Osteoblast (primary cell): Measurements from ENCODE around the gene SETD1A. TPM values are rescaled to one million over a fixed set of nuclear protein-coding genes. Genes with fewer than 3 reads are reported as not detected.
A peak's percentile ranks its signal among the peaks of the same experiment; 100 is the strongest.

ENCODE experiments used
- DNase-seq: peaks from one replicate; pipeline ENCODE4 v3.0.0; 2011; ENCODE audit warnings: low spot score, mixed read lengths; ENCODE audit not compliant: insufficient read length; ENCODE audit errors: missing footprints
- H2AFZ ChIP-seq: 2 replicates; pipeline ENCODE4 v1.6.0; 2011; ENCODE audit warnings: mild to moderate bottlenecking, low read length
- H3K27ac ChIP-seq: 2 replicates; pipeline ENCODE4 v1.5.1; 2011; ENCODE audit warnings: mild to moderate bottlenecking, low read depth, low read length, moderate library complexity
- H3K27me3 ChIP-seq: 2 replicates; pipeline ENCODE4 v1.6.0; 2012; ENCODE audit warnings: mild to moderate bottlenecking, control low read depth, inconsistent platforms, low read length, moderate library complexity; ENCODE audit not compliant: insufficient read depth
- H3K36me3 ChIP-seq: 2 replicates; pipeline ENCODE4 v1.5.1; 2011; ENCODE audit warnings: mild to moderate bottlenecking, low read length, control low read depth, moderate library complexity; ENCODE audit not compliant: insufficient read depth
- H3K4me1 ChIP-seq: 2 replicates; pipeline ENCODE4 v1.5.1; 2011; ENCODE audit warnings: mild to moderate bottlenecking, low read length, control low read depth, moderate library complexity; ENCODE audit not compliant: insufficient read depth
- H3K4me2 ChIP-seq: 2 replicates; pipeline ENCODE4 v1.6.0; 2011; ENCODE audit warnings: mild to moderate bottlenecking, low read length; ENCODE audit not compliant: insufficient read depth
- H3K4me3 ChIP-seq: fragments of 200-600 bp; sonication (generic); 3 replicates; pipeline ENCODE4 v1.5.1; 2012; ENCODE audit warnings: mild to moderate bottlenecking, low read length, inconsistent platforms; ENCODE audit not compliant: insufficient read depth
- H3K79me2 ChIP-seq: 2 replicates; pipeline ENCODE4 v1.6.0; 2012; ENCODE audit warnings: mild to moderate bottlenecking, low read length, control low read depth, inconsistent platforms; ENCODE audit not compliant: insufficient read depth
- H3K9me3 ChIP-seq: 2 replicates; pipeline ENCODE4 v1.5.1; 2011; ENCODE audit warnings: low read depth, low read length, control low read depth
- H4K20me1 ChIP-seq: 2 replicates; pipeline ENCODE4 v1.6.0; 2012; ENCODE audit warnings: mild to moderate bottlenecking, low read length, control low read depth; ENCODE audit not compliant: insufficient read depth
- total RNA-seq: library from RNA; depleted of rRNA; stranded (reverse); fragments of >200 nt; gene quantifications from 2 replicates; pipeline ENCODE4 v1.2.3, GENCODE V29; 2012
- TF ChIP-seq, protein P1 (sequence below): IDR thresholded peaks from 2 replicates; pipeline ENCODE4 v1.5.1; 2011; ENCODE audit warnings: mild to moderate bottlenecking, low read depth, low read length, moderate library complexity; ENCODE audit errors: extremely low read depth

Gene SETD1A
- total RNA-seq, 1 donor = 2.2 TPM

DNA sequence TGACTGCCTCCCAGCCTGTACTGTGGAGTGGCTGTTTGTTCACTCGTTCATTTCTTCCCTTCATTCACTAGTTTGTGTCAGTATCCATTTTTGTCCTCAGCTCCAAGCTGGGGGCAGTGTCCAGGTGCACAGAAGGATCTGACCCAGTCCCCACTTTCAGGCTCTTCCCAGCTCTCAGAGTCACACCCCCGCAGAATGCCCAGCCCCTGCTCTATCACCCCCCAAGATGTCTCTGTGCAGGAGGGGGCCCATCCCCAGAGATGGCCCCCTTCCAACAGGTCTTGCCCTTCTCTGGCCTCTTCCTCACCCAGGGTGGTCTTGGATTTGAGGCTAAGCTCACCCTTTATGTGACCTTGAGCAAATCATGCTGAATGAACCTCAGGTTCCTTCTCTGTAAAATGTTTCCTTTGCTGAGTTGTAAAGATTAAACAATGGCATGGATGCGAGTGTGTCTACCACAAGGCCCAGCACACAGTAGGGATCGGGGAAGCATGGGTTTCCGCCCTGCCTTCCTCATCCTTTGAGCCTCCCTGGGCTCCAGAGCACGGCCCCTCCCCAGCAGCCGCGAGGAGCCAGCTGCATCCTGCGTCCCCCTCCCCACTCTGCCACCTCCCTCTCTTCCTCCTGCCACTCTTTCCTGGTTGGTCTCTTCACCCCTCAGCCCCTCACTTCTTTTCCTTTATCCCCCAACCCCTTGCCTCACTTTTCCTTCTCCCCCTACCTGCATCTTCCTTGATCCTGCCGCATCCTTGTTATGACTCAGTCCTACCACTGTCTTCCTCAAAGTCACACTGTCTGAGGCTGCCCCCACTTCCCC lies 31.4 kb upstream of the SETD1A start:
- peaks cover 7% of the 10 kb centered on the region for H3K79me2 ChIP-seq
- TF ChIP-seq, protein P1, sequence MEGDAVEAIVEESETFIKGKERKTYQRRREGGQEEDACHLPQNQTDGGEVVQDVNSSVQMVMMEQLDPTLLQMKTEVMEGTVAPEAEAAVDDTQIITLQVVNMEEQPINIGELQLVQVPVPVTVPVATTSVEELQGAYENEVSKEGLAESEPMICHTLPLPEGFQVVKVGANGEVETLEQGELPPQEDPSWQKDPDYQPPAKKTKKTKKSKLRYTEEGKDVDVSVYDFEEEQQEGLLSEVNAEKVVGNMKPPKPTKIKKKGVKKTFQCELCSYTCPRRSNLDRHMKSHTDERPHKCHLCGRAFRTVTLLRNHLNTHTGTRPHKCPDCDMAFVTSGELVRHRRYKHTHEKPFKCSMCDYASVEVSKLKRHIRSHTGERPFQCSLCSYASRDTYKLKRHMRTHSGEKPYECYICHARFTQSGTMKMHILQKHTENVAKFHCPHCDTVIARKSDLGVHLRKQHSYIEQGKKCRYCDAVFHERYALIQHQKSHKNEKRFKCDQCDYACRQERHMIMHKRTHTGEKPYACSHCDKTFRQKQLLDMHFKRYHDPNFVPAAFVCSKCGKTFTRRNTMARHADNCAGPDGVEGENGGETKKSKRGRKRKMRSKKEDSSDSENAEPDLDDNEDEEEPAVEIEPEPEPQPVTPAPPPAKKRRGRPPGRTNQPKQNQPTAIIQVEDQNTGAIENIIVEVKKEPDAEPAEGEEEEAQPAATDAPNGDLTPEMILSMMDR = no peak
- peaks cover 35% of the 10 kb centered on the region for H3K36me3 ChIP-seq
- H3K27me3 ChIP-seq = no peaks in the 10 kb centered on the region
- H2AFZ ChIP-seq = no peak overlapping the region
- peak; percentile 68 for DNase-seq
- H3K4me3 ChIP-seq = no peak overlapping the region
- no peak overlapping the region for H3K27ac ChIP-seq
- no peaks in the 10 kb centered on the region for H3K9me3 ChIP-seq
- no peak overlapping the region for H3K4me2 ChIP-seq
- H3K4me1 ChIP-seq = peaks cover 18% of the 10 kb centered on the region
- peaks cover 9% of the 10 kb centered on the region for H4K20me1 ChIP-seq

DNA sequence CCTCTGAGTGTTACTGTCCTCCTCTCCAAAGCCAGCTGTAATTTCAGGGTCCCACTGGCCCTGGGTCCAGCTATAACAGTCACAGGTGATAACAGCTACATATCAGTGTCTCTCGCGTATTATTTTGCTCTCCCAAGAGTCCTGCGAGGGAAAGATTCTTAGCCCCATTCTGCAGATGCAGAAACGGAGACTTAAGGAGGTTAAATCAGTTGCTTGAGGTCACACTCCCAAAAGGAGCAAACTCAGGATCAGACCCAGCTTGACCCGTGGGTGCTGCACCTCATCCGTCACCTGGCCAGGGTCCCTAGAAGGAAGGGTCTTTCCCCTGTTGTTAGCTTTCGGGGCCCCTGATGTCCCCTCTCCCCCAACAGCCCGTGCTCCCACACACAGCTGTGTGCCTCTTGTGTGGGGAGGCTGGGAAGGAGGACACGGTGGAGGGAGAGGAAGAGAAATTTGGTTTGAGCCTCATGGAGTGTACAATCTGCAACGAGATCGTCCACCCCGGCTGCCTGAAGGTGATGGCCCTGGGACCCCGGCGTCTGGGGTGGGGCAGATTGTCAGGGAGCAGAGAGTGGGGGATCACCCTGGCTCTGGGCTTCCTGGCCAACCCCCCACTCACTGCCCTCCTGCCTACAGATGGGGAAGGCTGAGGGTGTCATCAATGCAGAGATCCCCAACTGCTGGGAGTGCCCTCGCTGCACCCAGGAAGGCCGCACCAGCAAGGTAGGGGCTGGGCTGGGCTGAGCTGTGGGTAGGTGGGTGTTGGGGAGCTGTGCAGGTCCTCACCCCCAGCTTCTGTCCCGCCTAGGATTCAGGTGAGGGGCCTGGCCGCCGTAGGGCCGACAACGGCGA lies 30.4 kb upstream of the SETD1A start:
- peaks cover 10% of the 10 kb centered on the region for H3K4me1 ChIP-seq
- H3K9me3 ChIP-seq = no peaks in the 10 kb centered on the region
- no peak overlapping the region for H3K4me2 ChIP-seq
- no peak overlapping the region for H3K4me3 ChIP-seq
- H4K20me1 ChIP-seq = peaks cover 9% of the 10 kb centered on the region
- no peaks in the 10 kb centered on the region for H3K27me3 ChIP-seq
- H3K79me2 ChIP-seq = peaks cover 7% of the 10 kb centered on the region
- H3K36me3 ChIP-seq = peaks cover 37% of the 10 kb centered on the region
- no peak overlapping the region for H3K27ac ChIP-seq
- no peak overlapping the region for H2AFZ ChIP-seq
- peak; percentile 66 for DNase-seq
- TF ChIP-seq, protein P1 = no peak

DNA sequence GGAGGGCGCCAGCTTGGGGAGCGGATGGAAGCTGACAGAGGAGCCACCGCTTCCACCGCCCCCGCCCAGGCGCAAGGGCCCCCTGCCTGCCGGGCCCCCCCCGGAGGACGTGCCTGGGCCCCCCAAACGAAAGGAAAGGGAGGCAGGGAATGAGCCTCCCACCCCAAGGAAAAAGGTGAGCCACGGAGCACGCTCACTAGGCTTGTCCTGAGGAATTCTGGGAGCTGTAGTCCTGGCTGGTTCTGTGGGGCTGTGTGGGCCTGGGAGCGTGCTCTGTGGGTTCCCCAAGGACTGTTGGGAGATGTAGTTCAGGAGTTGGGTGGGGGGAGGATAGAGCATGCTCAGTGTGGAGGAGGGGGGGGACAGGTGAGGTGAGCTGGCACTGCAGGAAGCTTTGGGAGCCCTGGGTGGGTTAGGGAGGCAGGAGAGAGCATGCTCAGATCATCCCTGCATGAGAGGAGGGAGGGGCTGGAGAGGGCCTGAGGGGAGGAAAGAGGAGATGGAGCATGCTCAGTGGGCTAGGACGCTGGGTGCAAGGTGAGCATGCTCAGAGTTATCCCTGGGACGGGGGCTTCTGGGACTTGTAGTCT lies 29.7 kb upstream of the SETD1A start:
- peaks cover 44% of the 10 kb centered on the region for H3K36me3 ChIP-seq
- peaks cover 10% of the 10 kb centered on the region for H3K4me1 ChIP-seq
- no peak overlapping the region for H3K4me2 ChIP-seq
- H4K20me1 ChIP-seq = peaks cover 9% of the 10 kb centered on the region
- H3K79me2 ChIP-seq = peaks cover 7% of the 10 kb centered on the region
- H2AFZ ChIP-seq = no peak overlapping the region
- H3K9me3 ChIP-seq = no peaks in the 10 kb centered on the region
- no peak overlapping the region for H3K4me3 ChIP-seq
- no peak overlapping the region for H3K27ac ChIP-seq
- peak; percentile 95 for DNase-seq
- TF ChIP-seq, protein P1 = no peak
- H3K27me3 ChIP-seq = no peaks in the 10 kb centered on the region
